ENCODE measurements around the gene TBC1D1.

TBC1D1 gene

DNA sequence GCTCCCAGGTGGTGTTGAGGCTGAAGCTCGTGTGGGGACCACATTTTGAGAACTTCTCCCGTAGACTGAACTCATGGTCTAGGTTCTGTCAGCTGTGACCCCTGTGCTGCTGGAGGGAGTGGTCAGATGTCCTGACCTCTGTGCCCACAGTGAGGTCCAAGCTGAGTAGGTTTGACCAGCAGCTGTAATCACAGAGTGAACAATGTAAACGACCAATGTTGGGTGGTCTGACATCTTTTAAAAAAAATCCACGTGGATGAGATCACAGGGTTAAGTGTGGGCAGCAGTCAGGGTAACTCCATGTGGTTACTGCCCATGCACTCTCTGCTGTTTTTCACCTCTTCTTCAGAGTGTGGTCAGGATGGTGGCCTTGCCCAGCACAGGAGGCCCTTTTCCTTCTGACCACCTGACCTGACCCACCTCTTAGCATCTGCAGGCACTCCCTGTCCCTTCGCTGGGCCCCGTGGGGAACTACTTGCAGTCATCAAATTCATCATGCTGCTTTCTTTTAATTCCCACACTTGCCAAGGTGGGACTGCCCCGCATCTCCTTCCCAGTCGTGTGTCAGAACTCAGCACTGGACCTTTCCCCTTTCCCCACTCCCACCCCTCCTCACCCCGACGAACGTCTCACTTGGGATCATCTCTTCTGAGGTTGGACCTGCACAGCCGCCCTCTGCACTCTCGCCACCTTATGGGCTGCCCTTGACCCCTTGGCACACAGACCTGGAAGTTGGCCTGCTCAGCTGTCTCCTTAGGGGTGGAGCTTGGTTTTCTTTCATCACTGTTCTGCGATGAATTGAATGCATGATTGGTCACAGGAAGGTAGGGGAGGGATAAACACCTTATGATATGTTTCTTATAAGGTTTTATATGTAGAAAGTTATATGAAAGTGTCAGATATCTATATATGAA lies 189.4 kb downstream of the TBC1D1 start:
- DNase-seq (ENCODE audit: low spot score): no peak

DNA sequence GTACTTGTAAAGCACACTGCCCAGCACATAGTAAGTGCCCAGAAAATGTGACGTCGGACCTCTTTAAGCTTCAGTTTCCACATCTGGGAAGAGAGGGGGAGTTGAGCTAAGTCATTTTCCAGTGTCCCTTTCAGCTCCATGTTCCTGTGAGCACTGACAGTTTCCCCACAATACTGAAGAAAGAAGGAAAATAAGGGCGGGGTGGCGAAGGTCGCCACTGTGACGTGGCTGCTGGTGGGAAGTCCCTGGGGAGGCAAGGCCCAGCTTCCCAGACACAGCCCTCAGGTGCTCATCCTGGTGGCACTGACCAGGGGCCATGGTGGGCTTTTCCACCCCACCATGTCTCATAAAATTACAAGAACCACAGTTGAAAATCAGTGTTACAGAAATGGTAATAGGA lies 191.1 kb downstream of the TBC1D1 start:
- DNase-seq (ENCODE audit: low spot score): no peak

DNA sequence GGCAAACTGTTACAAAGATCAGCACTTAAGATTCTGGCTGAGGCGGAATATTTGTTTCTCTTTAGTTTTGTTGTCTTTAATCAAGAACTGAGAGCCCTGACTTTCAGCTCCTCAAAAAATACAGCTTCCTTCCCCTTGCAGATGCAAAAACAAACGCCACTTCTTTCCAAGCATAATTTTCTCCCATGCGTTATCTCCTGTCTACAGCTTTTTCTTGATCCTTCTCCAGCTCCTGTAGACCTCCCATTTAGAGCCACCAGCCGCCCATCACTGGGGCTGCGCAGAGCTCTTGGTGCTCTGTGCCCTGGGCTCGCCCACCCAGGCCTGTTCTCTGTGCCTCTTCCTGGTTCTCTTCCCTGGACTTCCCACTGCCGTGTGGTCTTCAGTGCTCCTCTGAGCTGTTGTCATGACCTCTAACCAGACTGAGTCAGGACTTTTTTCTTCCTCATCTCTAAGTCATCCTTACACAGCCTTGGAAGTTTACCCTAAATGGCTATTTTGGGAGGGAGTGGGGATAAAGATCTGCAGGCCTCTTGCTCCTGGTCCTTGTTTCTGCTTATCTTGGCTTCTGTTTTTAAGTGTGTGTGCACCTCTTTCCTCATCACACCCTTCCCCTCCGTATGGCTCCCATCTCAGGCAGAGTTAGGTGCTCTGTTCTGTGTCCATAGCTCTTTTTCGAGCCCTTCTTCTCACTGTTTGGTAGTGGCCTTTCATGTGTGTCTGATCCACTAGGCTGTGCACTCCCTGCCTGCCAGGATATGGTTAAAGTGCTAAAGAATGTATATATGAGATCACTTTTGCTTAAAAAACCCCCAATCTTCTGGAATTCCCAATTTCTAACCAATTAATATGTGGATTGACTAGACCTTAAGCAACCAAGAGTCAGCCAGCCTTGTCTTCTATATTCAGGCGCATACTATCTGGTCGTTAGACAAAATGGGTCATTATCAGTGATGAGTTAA lies 191.8 kb downstream of the TBC1D1 start:
- DNase-seq (ENCODE audit: low spot score): no peak

DNA sequence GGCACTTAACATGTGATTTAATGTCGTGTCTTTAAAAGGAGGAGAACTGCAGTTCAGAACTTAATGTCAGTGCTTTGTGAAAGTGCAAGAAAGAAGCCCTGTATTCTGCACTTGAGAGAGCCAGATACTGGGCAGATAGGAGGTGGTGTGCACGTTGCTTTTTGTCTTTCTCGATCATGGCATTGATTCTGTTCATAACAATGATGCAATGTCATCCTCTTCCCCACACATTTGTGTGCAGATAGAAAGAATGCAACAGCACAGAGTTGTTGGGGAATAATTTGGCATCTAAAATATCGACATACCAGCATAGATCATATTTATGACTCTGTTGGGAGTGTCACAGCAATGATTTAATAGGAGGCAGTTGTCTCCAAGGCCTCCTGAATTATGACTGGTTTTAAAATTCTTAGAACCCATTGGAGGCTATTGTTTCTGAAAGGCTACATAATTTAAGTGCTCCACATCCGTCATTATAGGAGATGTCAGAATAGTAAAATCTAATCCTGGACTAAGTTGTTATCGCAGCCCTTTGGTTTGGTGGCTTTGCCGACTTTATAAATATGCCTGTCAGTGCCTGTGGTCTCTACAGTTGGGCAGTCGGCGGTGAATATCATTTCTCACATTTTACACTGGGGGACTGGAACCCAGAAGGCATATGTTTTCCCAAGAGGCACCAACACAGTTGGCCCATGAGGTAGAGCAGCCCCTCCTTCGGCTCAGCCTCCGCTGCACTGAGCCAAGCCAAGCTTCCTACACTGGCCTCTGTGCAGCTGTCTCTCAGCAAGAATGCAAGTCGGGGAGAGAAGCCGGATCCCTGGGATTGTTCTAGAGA lies 194.2 kb downstream of the TBC1D1 start:
- no peak for DNase-seq (ENCODE audit: low spot score)

DNA sequence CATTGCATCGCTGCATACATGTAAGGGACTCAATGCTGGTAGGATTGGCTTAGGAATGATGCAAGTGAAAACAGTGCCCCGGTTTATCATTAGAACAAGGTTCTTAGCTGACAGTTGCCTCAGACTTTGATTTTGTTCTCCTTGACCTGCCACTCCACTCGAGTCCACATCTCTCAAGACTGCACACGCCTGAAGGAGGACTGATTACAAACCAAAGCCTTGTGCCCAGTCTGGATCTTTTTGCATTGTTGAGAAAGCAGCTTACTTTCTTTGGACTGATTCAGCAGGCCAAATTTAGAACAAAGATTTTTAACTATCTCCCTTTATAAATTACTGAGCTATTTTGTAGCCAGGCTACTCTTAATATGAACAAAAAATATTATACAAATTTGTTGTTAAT lies 194.9 kb downstream of the TBC1D1 start:
- no peak for DNase-seq (ENCODE audit: low spot score)

DNA sequence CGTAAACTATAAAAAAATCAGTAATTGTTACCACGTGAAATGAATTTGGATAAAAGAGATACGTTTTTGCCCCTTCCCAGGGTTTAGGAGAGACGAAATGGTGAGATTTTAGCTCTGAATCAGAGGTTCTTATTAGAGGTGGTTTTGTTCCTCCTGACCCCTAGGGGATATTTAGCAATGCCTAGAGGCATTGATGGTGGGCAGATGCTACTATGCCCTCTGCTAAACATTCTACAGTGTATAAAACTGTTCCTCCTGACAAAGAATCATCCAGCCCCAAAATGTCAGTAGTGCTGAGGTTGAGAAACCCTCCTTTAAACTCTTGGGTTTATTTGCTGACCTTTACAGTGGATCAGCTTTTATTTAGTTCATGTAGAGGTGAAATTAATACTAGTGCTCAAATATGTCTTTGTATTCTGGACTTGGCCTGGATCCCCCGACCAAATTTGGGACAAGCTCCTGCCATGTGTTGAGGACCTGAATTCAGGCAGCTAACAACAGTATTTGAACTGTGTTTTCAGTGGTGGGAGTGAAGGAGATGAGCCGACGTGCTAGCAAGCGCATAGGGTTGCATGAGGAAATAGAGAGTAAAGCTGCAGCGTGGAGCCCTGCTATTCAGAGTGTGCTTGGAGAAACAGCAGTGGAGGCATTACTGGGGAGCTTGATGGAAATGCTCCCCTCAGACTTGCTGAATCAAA lies 195.4 kb downstream of the TBC1D1 start:
- DNase-seq (ENCODE audit: low spot score): no peak

DNA sequence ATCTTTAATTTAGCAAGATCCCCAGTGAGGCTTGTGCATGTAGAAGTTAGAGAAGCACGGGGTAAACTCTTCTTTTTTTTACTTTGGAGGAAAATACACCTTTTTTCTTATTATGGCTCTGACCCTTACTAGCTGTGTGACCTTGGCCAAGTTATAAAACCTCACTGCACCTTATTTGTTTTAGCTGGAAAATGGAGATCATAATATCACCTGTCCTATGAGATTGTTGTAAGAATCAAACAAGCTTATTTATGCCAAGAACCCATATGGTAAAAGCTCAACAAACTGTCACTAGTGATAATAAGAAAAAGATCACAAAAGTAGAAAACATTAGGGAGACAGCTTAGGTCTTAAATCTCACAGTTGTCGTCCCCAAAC lies 196.0 kb downstream of the TBC1D1 start:
- no peak for DNase-seq (ENCODE audit: low spot score)

DNA sequence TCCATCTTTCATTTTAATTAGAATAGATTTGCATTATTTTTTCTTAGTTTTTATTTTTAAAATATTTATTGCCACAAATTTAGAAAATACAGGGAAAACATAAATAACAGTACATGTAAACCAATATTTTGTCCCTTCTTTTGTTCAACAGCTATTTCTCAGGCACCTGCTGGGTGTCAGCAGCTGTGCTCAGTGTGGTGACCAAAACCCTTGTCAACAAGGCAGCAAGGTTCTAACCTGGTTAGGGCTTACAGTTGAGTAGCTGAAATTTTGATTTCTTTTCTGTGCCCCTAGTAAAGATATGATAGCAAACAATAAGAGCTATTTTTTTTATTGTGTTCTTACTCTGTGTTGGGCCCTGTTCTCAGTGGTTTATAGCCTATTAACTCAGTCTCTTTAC lies 197.4 kb downstream of the TBC1D1 start:
- DNase-seq (ENCODE audit: low spot score): no peak

DNA sequence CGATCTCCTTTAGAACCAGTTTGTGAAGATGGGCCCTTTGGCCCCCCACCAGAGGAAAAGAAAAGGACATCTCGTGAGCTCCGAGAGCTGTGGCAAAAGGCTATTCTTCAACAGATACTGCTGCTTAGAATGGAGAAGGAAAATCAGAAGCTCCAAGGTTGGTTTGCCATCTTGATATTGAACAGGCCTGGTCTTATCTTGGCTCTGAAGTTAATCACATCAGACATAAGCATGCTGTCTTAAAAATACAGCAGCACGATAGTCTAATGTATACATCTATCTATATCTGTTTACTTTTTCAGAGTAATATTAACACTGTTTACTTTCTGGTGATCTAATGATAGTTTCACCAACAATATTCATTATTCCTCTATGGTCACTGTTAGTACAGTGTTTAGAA lies 199.1 kb downstream of the TBC1D1 start:
- no peak for DNase-seq (ENCODE audit: low spot score)

DNA sequence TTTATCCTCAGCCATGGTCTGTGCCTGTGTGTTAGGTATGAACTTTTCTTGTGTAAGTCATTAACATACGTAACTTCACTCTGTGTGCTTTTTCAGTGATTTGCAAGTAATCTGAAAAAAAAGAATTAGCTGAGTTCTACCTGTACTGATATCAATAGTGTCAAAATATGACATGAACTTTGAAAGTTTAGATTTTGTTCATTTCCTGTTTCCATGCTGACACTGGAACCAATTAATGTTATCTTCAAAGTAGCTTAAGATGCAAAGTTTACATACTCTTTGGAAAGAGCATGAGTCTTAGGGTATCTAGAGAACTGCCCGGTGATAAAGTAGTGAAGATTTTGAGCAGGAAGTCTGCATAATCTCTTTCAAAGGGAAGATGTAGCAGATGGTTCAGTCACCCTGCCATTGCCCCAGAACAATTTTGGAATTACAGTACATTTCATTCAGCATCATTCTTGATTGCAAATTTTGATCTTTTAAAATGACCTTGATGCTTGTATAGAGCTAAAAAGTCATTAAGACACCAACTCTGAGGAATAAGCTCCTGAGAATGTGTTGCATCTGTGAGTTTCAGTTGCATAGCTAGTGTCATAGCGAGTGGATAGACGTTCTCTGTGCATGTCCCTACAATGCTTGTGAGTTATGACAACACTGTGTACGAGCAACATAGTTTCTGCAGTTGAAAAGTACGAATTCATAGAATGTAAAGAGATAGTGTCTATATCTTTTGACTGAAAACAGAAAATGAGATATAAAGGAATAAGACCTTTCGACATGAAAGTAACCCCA lies 199.8 kb downstream of the TBC1D1 start:
- no peak for DNase-seq (ENCODE audit: low spot score)

DNA sequence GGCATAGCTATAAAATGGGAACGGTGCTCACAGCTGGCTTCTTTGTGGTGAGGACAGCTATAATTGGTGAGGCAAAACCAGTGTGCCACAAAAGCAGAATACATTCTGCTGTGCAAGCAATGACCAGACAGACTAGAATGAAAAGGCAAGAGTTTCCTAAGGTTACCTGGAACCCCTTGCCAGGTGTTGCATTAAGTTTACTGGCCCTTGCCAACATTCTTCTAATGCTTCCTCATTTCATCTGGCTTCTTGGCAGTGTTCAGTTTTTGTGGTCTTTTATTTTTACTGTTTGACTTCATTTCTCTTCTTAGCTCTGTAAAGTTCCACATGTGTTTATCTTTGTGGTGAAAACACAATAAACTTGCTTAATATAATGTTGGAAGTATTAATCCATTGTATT lies 200.8 kb downstream of the TBC1D1 start:
- DNase-seq (ENCODE audit: low spot score): no peak

DNA sequence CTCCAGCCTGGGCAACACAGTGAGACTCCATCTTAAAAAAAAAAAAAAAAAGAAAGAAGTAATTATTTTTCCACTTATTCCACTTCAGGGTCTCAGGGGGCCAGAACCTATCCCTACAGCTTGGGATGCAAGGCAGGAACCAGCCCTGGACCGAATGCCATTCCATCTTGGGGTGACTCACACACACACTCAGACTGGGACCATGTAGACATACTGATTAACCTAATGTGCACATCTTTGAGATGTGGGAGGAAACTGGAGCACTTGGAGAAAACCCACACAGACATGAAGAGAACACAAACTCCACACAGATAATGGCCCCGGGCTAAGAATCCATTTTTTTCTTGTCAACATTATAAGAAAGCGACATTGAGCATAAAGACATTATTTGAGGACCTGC lies 201.8 kb downstream of the TBC1D1 start:
- DNase-seq (ENCODE audit: low spot score): no peak

DNA sequence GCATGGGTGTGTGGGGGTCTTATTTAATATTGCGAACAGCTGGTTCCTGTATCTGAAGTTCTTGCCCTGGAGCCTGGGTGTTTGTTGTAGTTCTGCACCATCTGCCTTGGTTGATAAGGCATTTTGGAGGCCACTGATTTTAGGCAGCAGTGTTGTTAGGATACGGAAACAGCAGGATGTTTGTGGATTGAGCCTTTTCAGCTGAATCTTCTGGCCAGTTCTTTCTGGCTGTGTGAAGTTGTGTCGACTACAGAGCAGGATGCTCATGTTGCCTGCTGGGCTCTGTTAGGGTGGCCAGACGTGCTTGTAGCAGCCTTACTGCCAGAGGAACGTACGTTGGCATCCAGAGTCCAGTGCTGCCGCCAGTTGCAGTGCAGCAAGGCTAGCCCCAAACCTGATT lies 203.5 kb downstream of the TBC1D1 start:
- DNase-seq (ENCODE audit: low spot score): no peak

DNA sequence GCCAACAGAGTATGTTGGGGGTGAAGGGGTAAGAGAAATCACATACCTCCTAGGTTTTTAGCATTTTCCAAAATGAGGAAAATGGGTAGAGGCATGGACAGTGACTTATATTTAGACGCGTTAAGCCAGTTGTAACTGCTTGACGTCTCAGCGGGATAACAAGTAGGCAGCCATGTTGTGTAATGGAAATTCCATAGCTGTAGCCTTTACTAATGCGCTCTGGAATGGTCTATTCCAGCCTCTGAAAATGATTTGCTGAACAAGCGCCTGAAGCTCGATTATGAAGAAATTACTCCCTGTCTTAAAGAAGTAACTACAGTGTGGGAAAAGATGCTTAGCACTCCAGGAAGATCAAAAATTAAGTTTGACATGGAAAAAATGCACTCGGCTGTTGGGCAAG lies 204.8 kb downstream of the TBC1D1 start:
- DNase-seq (ENCODE audit: low spot score): no peak

DNA sequence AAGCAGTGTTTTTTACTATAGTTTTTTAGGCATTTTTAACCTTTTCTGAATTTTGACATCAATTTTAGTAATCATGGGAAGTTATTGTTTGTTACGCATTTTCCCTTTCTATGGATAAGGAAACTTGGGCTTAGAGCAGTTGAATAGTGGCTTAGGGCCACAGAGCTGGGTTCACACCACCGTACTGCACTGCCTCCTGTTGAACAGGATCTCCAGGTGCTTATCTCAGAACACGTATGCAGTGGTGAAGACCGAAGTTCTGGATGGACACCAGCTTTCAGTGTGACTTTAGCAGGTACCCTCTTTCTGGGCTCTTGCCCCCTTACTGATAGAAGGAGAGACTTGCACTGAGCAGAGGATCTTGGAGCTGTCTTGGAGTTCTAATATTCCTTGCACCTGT lies 206.9 kb downstream of the TBC1D1 start:
- no peak for DNase-seq (ENCODE audit: low spot score)

DNA sequence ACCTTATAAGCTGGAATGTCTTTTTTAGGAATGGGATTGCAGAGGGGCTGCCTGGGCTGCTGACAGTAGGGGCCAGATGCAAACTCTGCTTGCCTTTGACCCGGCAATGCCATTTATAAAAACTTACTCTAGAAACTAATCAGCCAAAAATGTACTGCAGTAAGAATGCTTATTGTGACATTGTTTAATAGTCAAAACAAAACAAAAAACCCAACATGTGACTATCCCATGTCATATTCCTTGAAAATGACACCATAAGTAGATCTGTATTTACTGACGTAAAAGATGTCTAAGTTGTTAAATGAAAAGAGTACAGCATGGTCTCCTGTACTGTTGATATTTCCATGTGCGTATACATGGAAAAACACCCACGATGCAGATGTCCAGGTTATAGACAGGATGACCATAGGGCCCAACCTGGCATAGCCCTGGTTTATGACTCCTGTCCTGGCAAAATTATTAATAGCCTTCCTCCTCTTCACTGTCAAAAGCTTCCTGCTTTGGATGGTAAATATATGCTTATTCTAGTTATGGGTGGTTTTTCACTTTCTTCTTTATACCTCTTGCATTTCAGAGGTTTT lies 208.2 kb downstream of the TBC1D1 start:
- no peak for DNase-seq (ENCODE audit: low spot score)

DNA sequence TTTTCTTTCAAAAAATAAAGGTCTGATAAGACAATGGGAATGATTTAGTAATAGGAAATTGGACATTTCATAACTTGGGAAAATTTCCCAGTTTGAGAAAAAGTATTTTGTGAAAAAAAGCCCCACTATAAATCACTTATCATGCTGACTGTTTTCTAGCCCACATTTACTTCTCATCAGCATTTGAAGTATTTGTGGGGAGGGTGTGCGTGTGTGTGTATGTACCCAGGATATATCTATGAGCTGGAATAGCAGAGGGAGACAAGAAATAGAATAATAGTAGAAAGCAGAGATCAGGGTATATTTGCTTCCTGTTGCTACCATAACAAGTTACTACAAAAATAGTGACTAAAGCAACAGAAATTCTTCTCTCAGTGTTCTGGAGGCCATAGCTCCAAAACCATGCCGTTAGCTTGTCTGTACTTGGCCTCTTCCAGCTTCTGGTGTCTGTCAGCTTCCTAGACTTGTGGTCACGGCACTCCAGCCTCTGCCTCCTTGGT lies 209.1 kb downstream of the TBC1D1 start:
- DNase-seq (ENCODE audit: low spot score): no peak

DNA sequence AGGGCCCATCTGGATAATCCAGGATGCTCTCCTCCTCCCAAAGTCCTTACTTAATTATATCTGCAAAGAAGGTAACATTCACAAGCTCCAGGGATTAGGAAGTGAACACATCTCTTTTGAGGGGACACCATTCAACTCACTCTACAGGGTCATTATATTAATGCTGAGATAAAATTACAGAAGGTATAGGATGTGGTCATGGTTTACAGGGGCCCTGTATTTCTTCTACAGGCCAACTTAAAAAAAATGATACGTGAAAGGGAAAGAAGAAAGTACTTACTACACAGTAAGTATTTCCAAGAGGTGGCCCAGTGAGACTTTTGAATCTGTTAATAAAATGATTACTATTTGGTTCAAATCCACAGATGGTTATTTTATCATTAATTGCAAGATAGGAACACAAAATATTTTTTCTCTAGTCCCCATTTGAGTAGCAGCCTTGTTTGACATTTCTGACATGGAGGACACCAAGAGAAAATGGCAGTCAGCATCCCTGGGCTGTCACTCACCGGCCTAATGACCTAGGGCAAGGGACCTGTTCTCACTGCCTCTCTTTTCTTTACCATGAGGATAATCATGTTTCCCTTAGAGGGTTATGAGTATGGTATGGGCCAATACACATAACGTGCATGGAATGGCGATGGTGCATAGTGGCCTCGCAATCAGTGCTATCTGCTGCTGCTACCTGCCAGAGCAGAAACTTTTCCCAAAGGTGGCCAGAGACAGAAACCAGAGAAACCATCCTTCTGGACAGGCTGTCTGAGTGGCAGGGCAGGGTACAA lies 209.8 kb downstream of the TBC1D1 start:
- no peak for DNase-seq (ENCODE audit: low spot score)

DNA sequence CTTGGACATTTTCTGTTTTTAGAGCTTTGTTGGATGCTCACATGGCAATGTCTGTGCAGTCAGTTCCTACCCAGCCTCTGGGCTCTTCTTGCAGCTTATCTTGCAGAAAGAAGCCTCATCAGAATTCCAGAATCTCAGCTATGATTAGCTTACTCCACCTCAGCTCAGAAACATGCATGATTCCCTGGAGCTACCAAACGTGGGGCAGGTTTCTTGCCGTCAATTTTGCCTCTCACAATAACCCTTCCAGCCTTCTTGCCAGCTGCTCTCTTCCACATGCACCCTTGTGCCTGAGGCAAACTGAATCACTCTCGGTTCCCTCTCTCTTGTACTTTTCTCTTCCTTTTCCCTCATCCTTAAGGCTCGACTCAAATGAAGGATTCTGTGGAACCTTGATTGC lies 210.7 kb downstream of the TBC1D1 start:
- peak; percentile 36 for DNase-seq (ENCODE audit: low spot score)

Data from putamen (tissue), 1 donor.